CD14-positive monocyte (primary cell): Measurements from ENCODE around the gene ERLIN1. TPM values are rescaled to one million over a fixed set of nuclear protein-coding genes. Genes with fewer than 3 reads are reported as not detected.
A peak's percentile ranks its signal among the peaks of the same experiment; 100 is the strongest.

ENCODE experiments used
- DNase-seq, 3 donors: peaks; one replicate each; pipeline ENCODE4 v3.0.0-alpha.2; 2011 to 2022
- H2AFZ ChIP-seq: 2 replicates; pipeline ENCODE4 v1.6.0; 2012; ENCODE audit warnings: mild to moderate bottlenecking, low read depth, low read length, inconsistent platforms; ENCODE audit not compliant: insufficient read depth, poor library complexity, severe bottlenecking
- H3K27ac ChIP-seq, 2 donors: 1 replicate in 1 of 2; 2 replicates in 1 of 2; pipeline ENCODE4 v1.5.1; 2012 to 2013; ENCODE audit warnings: low read length in 2 of 2, control low read depth in 1 of 2, inconsistent platforms in 1 of 2, low read depth in 1 of 2, mild to moderate bottlenecking in 1 of 2
- H3K27me3 ChIP-seq, 2 donors: one replicate each; pipeline versions ENCODE4 v1.6.0 to v1.6.1; 2011 to 2013; ENCODE audit warnings: low read length in 2 of 2; ENCODE audit not compliant: control insufficient read depth in 2 of 2, insufficient read depth in 2 of 2
- H3K36me3 ChIP-seq, 2 donors: replicated peaks in 1 of 2; 1 replicate in 1 of 2; 2 replicates in 1 of 2; pipeline versions ENCODE4 v1.5.1 to v1.6.1; 2012 to 2013; ENCODE audit warnings: low read length in 2 of 2, control low read depth in 1 of 2, inconsistent platforms in 1 of 2, mild to moderate bottlenecking in 1 of 2; ENCODE audit not compliant: insufficient read depth in 2 of 2, control insufficient read depth in 1 of 2
- H3K4me1 ChIP-seq, 2 donors: 1 replicate in 1 of 2; 2 replicates in 1 of 2; pipeline versions ENCODE4 v1.5.1 to v1.6.1; 2012 to 2013; ENCODE audit warnings: low read length in 2 of 2, control low read depth in 1 of 2, inconsistent platforms in 1 of 2, mild to moderate bottlenecking in 1 of 2, moderate library complexity in 1 of 2; ENCODE audit not compliant: insufficient read depth in 2 of 2, control insufficient read depth in 1 of 2
- H3K4me2 ChIP-seq: replicated peaks from 2 replicates; pipeline ENCODE3; 2012; ENCODE audit warnings: low read length, moderate library complexity, mild to moderate bottlenecking; ENCODE audit not compliant: poor library complexity, severe bottlenecking; ENCODE audit errors: extremely low read depth
- H3K4me3 ChIP-seq, 3 experiments: fragments of 200-600 bp in 1 of 3; sonication (generic) in 1 of 3; replicated peaks in 1 of 3; 1 replicate in 2 of 3; 2 replicates in 1 of 3; pipeline ENCODE4 v1.5.1; 2011 to 2013; ENCODE audit warnings: low read length in 3 of 3, mild to moderate bottlenecking in 3 of 3, control low read depth in 2 of 3, low read depth in 2 of 3, inconsistent platforms in 1 of 3, moderate library complexity in 1 of 3
- H3K79me2 ChIP-seq: 2 replicates; pipeline ENCODE4 v1.6.0; 2012; ENCODE audit warnings: mild to moderate bottlenecking, control low read depth, inconsistent platforms, low read length, moderate library complexity; ENCODE audit not compliant: insufficient read depth
- H3K9ac ChIP-seq: 2 replicates; pipeline ENCODE4 v1.6.0; 2017; ENCODE audit warnings: low read length, mild to moderate bottlenecking; ENCODE audit not compliant: insufficient read depth, poor library complexity, severe bottlenecking
- H3K9me3 ChIP-seq, 2 donors: replicated peaks in 1 of 2; 1 replicate in 1 of 2; 2 replicates in 1 of 2; pipeline versions ENCODE4 v1.5.1 to v1.6.1; 2012 to 2013; ENCODE audit warnings: low read length in 2 of 2, control low read depth in 1 of 2; ENCODE audit not compliant: control insufficient read depth in 1 of 2, insufficient read depth in 1 of 2
- H4K20me1 ChIP-seq: 2 replicates; pipeline ENCODE4 v1.6.0; 2012; ENCODE audit warnings: mild to moderate bottlenecking, low read length, control low read depth, moderate library complexity; ENCODE audit not compliant: insufficient read depth
- H3K27ac Mint-ChIP-seq, 7 donors: one replicate each; pipeline ENCODE4 v1.8.0; 2020; ENCODE audit warnings: mild to moderate bottlenecking in 7 of 7, mixed read lengths in 7 of 7, moderate library complexity in 6 of 7, inconsistent platforms in 2 of 7
- H3K27me3 Mint-ChIP-seq, 3 donors: one replicate each; pipeline ENCODE4 v1.8.0; 2021 to 2022; ENCODE audit warnings: low read depth in 3 of 3, mild to moderate bottlenecking in 3 of 3, mixed read lengths in 3 of 3, moderate library complexity in 3 of 3, inconsistent platforms in 1 of 3
- H3K36me3 Mint-ChIP-seq, 2 donors: one replicate each; pipeline ENCODE4 v1.8.0; 2020; ENCODE audit warnings: mixed read lengths in 2 of 2, inconsistent platforms in 1 of 2, mild to moderate bottlenecking in 1 of 2
- H3K4me1 Mint-ChIP-seq: one replicate; pipeline ENCODE4 v1.8.0; 2020; ENCODE audit warnings: mild to moderate bottlenecking, mixed read lengths
- H3K4me3 Mint-ChIP-seq, 2 donors: one replicate each; pipeline ENCODE4 v1.8.0; 2020; ENCODE audit warnings: mild to moderate bottlenecking in 2 of 2, mixed read lengths in 2 of 2, moderate library complexity in 1 of 2
- H3K9me3 Mint-ChIP-seq, 7 donors: one replicate each; pipeline ENCODE4 v1.8.0; 2020 to 2022; ENCODE audit warnings: mixed read lengths in 7 of 7, mild to moderate bottlenecking in 6 of 7, moderate library complexity in 6 of 7, inconsistent platforms in 2 of 7
- CTCF ChIP-seq: fragments of 200-600 bp; IDR thresholded peaks from one replicate; pipeline ENCODE4 v1.8.0; 2022; ENCODE audit warnings: antibody characterized with exemption, mild to moderate bottlenecking
- WGBS: methylation state at CpG from one replicate; pipeline ENCODE4 v1.1.5; 2013; ENCODE audit warnings: missing lambda C conversion rate; ENCODE audit not compliant: insufficient coverage; 5-methylcytosine and 5-hydroxymethylcytosine counted together
- intact Hi-C, 2 donors: fragments of 100-400 bp; cut with micrococcal nuclease; formaldehyde crosslinking; loops; one replicate each; pipeline versions ENCODE4 v1.15.0 to v1.15.1; 2023
- polyA plus RNA-seq, 3 donors: library from polyadenylated mRNA; depleted of rRNA in 1 of 3; unstranded in 2 of 3; stranded (reverse) in 1 of 3; fragments of 300-500 nt in 2 of 3; fragments of >200 nt in 1 of 3; fragmentation: Illumina TruSeq in 2 of 3; gene quantifications; 1 replicate in 2 of 3; 2 replicates in 1 of 3; pipeline ENCODE4 v1.2.3, GENCODE V29; 2012 to 2021

The ERLIN1 gene
- polyA plus RNA-seq, 3 donors: 14.5 to 31.4 (median 18.7) TPM

GRCh38 chr10:100138921-100139496, 46.8 kb downstream of the ERLIN1 start:
- Mint-ChIP-seq H3K27me3 (peaks cover 8 to 11% (median 10%) of the 10 kb centered on the region in 3 donors), H3K36me3 (no peaks in the 10 kb centered on the region), H3K4me3 (no peak overlapping the region), H3K4me1 (no peaks in the 10 kb centered on the region), H3K9me3 (peaks cover 2 to 19% (median 14%) of the 10 kb centered on the region in 7 donors), H3K27ac (peak overlapping the region in 1 of 7 donors; percentile 10)
- no peak overlapping the region for H3K9ac ChIP-seq
- H4K20me1 ChIP-seq: no peaks in the 10 kb centered on the region
- intact Hi-C loops: no loop called here
- H2AFZ ChIP-seq: no peak overlapping the region
- H3K27me3 ChIP-seq: peaks cover 0 to 3% of the 10 kb centered on the region in 2 donors
- H3K4me3 ChIP-seq: no peak overlapping the region
- TF ChIP-seq CTCF: no peak
- no peaks in the 10 kb centered on the region for H3K79me2 ChIP-seq
- H3K36me3 ChIP-seq: no peaks in the 10 kb centered on the region
- H3K4me2 ChIP-seq: no peak overlapping the region
- WGBS: 80% methylated on average over 1 of the region's 7 CpGs
- H3K9me3 ChIP-seq: peaks cover 8 to 10% of the 10 kb centered on the region in 2 donors
- H3K27ac ChIP-seq: no peak overlapping the region
- no peaks in the 10 kb centered on the region for H3K4me1 ChIP-seq
- DNase-seq: no peak

GRCh38 chr10:100135486-100135885, 50.3 kb downstream of the ERLIN1 start:
- no peak for DNase-seq
- TF ChIP-seq CTCF: no peak
- Histone ChIP-seq H3K79me2 (no peaks in the 10 kb centered on the region), H2AFZ (no peak overlapping the region), H3K9ac (no peak overlapping the region), H3K27ac (no peak overlapping the region), H3K27me3 (no peaks in the 10 kb centered on the region), H3K4me1 (no peaks in the 10 kb centered on the region), H4K20me1 (no peaks in the 10 kb centered on the region), H3K36me3 (no peaks in the 10 kb centered on the region), H3K4me2 (no peak overlapping the region), H3K9me3 (peaks cover 8 to 10% of the 10 kb centered on the region in 2 donors), H3K4me3 (no peak overlapping the region)
- Mint-ChIP-seq H3K4me3 (no peak overlapping the region), H3K4me1 (no peaks in the 10 kb centered on the region), H3K36me3 (no peaks in the 10 kb centered on the region), H3K9me3 (peaks cover 6 to 24% (median 15%) of the 10 kb centered on the region in 7 donors), H3K27me3 (peaks cover 2 to 9% (median 6%) of the 10 kb centered on the region in 3 donors), H3K27ac (no peak overlapping the region)
- intact Hi-C loops: no loop called here
